ENCODE results near the gene UBE4B. TPM values are rescaled to one million over a fixed set of nuclear protein-coding genes. Genes with fewer than 3 reads are reported as not detected.

Gene UBE4B
- total and polyA plus RNA-seq, 9 of the 15 experiments (the other 6 are each of a cell fraction or from before 2014, with no cell fraction given), result 11.7 to 73.7 (median 40.1) TPM

- H3K9ac ChIP-seq (ENCODE audit: insufficient read depth in 1 of 2, low read depth in 2 of 2, low read length in 2 of 2), result no peak overlapping the region
- ChIA-PET POLR2A (interaction anchor here (0.5 to 0.6 kb wide), 2 partner anchors 9 to 596 kb away, joined by 3 read pairs; no protein-coding TSS in a partner anchor), CTCF (ENCODE audit: low intra/inter-chr PET ratio) (no interaction called here)
- H3K79me2 ChIP-seq (ENCODE audit: control insufficient read depth, insufficient read depth, low read length), result no peaks in the 10 kb centered on the region
- H3K4me3 ChIP-seq, result no peak overlapping the region
- in situ Hi-C loops (cut with MboI), result no loop called here
- intact Hi-C loops (cut with micrococcal nuclease), result no loop called here
- H3K4me1 ChIP-seq (replicated peaks in 1 of 2; ENCODE audit: control insufficient read depth in 2 of 2, insufficient read depth in 2 of 2, low read length in 2 of 2), result no peaks in the 10 kb centered on the region
- no peak overlapping the region for H2AFZ ChIP-seq (ENCODE audit: low read depth, low read length)
- no peak overlapping the region for H3K27ac ChIP-seq (ENCODE audit: extremely low read depth, low read depth, low read length)
- H3K9me1 ChIP-seq (ENCODE audit: control insufficient read depth, insufficient read depth, low read length), result no peaks in the 10 kb centered on the region
- no peak for ATAC-seq
- H4K20me1 ChIP-seq (replicated peaks; ENCODE audit: control insufficient read depth, insufficient read depth, low read length), result no peaks in the 10 kb centered on the region
- H3K36me3 ChIP-seq (ENCODE audit: control insufficient read depth, insufficient read depth, low read length), result peaks cover 74% of the 10 kb centered on the region
- DNase-seq (ENCODE audit: extremely low read depth in 1 of 4, low spot score in 3 of 4), result no peak
- H3K4me2 ChIP-seq (ENCODE audit: insufficient read depth, low read length), result no peak overlapping the region
- H3K9me3 ChIP-seq (replicated peaks; ENCODE audit: control insufficient read depth, insufficient read depth, low read depth, low read length), result no peaks in the 10 kb centered on the region
- WGBS (ENCODE audit: insufficient coverage, low coverage, missing lambda C conversion rate), result 90% methylated on average over 11 of the region's 11 CpGs
- no peak for FAIRE-seq
- no peaks in the 10 kb centered on the region for H3K27me3 ChIP-seq (ENCODE audit: control insufficient read depth in 2 of 2, insufficient read depth in 2 of 2, low read length in 2 of 2)
- no TSS peak for BruUV-seq (replicated peaks)
- TF ChIP-seq PTRF (tag; IDR thresholded peaks at IDR 0.05) (no peak), HMGN3 (IDR thresholded peaks at IDR 0.05; ENCODE audit: borderline replicate concordance, extremely low read depth, insufficient read length, low read depth, low read length) (no peak), SNIP1 (IDR thresholded peaks at IDR 0.05; ENCODE audit: low read depth) (no peak), SRF (CRISPR knock-in tag; IDR thresholded peaks at IDR 0.05) (no peak), STAT5B (CRISPR knock-in tag; IDR thresholded peaks at IDR 0.05) (no peak), CBX3 (IDR thresholded peaks at IDR 0.05; ENCODE audit: borderline replicate concordance in 1 of 2, low read length in 2 of 2) (no peak), ZNF766 (CRISPR knock-in tag; conservative IDR thresholded peaks at IDR 0.05) (no peak), NBN (IDR thresholded peaks at IDR 0.05; ENCODE audit: low read depth) (no peak), ZNF561 (CRISPR knock-in tag; conservative IDR thresholded peaks at IDR 0.05) (no peak), HMGXB4 (CRISPR knock-in tag; IDR thresholded peaks at IDR 0.05) (no peak), ELF1 (tag; IDR thresholded peaks at IDR 0.05) (no peak), DDX20 (tag; IDR thresholded peaks at IDR 0.05; ENCODE audit: low read depth) (no peak)
- TF ChIP-seq, protein P1, sequence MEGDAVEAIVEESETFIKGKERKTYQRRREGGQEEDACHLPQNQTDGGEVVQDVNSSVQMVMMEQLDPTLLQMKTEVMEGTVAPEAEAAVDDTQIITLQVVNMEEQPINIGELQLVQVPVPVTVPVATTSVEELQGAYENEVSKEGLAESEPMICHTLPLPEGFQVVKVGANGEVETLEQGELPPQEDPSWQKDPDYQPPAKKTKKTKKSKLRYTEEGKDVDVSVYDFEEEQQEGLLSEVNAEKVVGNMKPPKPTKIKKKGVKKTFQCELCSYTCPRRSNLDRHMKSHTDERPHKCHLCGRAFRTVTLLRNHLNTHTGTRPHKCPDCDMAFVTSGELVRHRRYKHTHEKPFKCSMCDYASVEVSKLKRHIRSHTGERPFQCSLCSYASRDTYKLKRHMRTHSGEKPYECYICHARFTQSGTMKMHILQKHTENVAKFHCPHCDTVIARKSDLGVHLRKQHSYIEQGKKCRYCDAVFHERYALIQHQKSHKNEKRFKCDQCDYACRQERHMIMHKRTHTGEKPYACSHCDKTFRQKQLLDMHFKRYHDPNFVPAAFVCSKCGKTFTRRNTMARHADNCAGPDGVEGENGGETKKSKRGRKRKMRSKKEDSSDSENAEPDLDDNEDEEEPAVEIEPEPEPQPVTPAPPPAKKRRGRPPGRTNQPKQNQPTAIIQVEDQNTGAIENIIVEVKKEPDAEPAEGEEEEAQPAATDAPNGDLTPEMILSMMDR (IDR thresholded peaks at IDR 0.05 in 2 of 3, conservative IDR thresholded peaks at IDR 0.05 in 1 of 3; ENCODE audit: insufficient read depth in 2 of 3, low read depth in 1 of 3, low read length in 3 of 3), result no peak
- TF ChIP-seq, protein P2, sequence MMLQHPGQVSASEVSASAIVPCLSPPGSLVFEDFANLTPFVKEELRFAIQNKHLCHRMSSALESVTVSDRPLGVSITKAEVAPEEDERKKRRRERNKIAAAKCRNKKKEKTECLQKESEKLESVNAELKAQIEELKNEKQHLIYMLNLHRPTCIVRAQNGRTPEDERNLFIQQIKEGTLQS (IDR thresholded peaks at IDR 0.05), result no peak
- TF ChIP-seq, protein P2 (CRISPR knock-in tag; conservative IDR thresholded peaks at IDR 0.05), result no peak
- TF ChIP-seq, protein P3, sequence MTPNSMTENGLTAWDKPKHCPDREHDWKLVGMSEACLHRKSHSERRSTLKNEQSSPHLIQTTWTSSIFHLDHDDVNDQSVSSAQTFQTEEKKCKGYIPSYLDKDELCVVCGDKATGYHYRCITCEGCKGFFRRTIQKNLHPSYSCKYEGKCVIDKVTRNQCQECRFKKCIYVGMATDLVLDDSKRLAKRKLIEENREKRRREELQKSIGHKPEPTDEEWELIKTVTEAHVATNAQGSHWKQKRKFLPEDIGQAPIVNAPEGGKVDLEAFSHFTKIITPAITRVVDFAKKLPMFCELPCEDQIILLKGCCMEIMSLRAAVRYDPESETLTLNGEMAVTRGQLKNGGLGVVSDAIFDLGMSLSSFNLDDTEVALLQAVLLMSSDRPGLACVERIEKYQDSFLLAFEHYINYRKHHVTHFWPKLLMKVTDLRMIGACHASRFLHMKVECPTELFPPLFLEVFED (CRISPR knock-in tag; conservative IDR thresholded peaks at IDR 0.05), result no peak
Measured at GRCh38 chr1:10108948-10109708, 76.4 kb downstream of the UBE4B start.

Measured in K562 (cell line).